K562 (cell line): ENCODE data around the gene SORCS2. TPM values are rescaled to one million over a fixed set of nuclear protein-coding genes. Genes with fewer than 3 reads are reported as not detected.

Experiments
- ATAC-seq: fragments of 200-7000 bp; cut with Tn5 transposase; 3 replicates; pipeline ENCODE4 v1.9.1; 2020; ENCODE audit warnings: moderate library complexity
- BruUV-seq: library from RNA; stranded (reverse); fragments of 400-500 nt; replicated peaks from 2 replicates; lab custom pipeline; 2021; lab: Mats Ljungman, UMichigan
- CTCF ChIA-PET: fragments of 300-600 bp; formaldehyde crosslinking; extraction: SDS; loops from one replicate; lab custom pipeline; 2021; ENCODE audit warnings: low intra/inter-chr PET ratio; lab: Yijun Ruan, JAX
- POLR2A ChIA-PET: fragments of 300-600, 350-650 bp; sonication (Branson Sonifier 250); formaldehyde crosslinking; extraction: SDS; loops from one replicate; lab custom pipeline; 2021; ENCODE audit warnings: antibody characterized with exemption, inconsistent platforms; lab: Yijun Ruan, JAX
- DNase-seq, 4 experiments: peaks; one replicate each; pipeline versions ENCODE4 v3.0.0 to v3.0.0-alpha.2; 2011 to 2018; ENCODE audit warnings: low spot score in 3 of 4, mixed read lengths in 3 of 4; ENCODE audit errors: extremely low read depth in 1 of 4
- FAIRE-seq: peaks from 2 replicates; lab custom pipeline; 2011; peaks lifted over from hg19 to GRCh38; lab: Jason Lieb, UNC
- H2AFZ ChIP-seq: 2 replicates; pipeline ENCODE4 v1.6.0; 2011; ENCODE audit warnings: low read depth, low read length, control low read depth, inconsistent platforms
- H3K27ac ChIP-seq: fragments of 200-600 bp; 3 replicates; pipeline ENCODE4 v1.8.0; 2011; ENCODE audit warnings: low read depth, mild to moderate bottlenecking, control low read depth, inconsistent platforms, low read length, moderate library complexity, mixed read lengths; ENCODE audit errors: extremely low read depth
- H3K27me3 ChIP-seq, 2 experiments: fragments of 300-600 bp in 1 of 2; 2 replicates in 1 of 2; 3 replicates in 1 of 2; pipeline versions ENCODE4 v1.6.0 to v1.8.0; 2011; ENCODE audit warnings: inconsistent platforms in 2 of 2, low read length in 2 of 2, mild to moderate bottlenecking in 1 of 2, mixed read lengths in 1 of 2, moderate library complexity in 1 of 2; ENCODE audit not compliant: control insufficient read depth in 2 of 2, insufficient read depth in 2 of 2
- H3K36me3 ChIP-seq: fragments of 300-600 bp; 3 replicates; pipeline ENCODE4 v1.8.0; 2011; ENCODE audit warnings: mild to moderate bottlenecking, low read length, inconsistent platforms; ENCODE audit not compliant: control insufficient read depth, insufficient read depth
- H3K4me1 ChIP-seq, 2 experiments: fragments of 200-600 bp in 1 of 2; replicated peaks in 1 of 2; 2 replicates in 1 of 2; 3 replicates in 1 of 2; pipeline versions ENCODE4 v1.5.1 to v1.8.0; 2011; ENCODE audit warnings: inconsistent platforms in 2 of 2, low read length in 2 of 2, mild to moderate bottlenecking in 1 of 2, mixed read lengths in 1 of 2, moderate library complexity in 1 of 2; ENCODE audit not compliant: control insufficient read depth in 2 of 2, insufficient read depth in 2 of 2
- H3K4me2 ChIP-seq: 2 replicates; pipeline ENCODE4 v1.6.1; 2011; ENCODE audit warnings: low read length, control low read depth, inconsistent platforms, mixed read lengths; ENCODE audit not compliant: insufficient read depth
- H3K4me3 ChIP-seq: fragments of 200-600 bp; sonication (generic), shearing (Covaris generic); 2 replicates; pipeline ENCODE4 v1.5.1; 2016; ENCODE audit warnings: control low read depth, inconsistent platforms
- H3K79me2 ChIP-seq: fragments of 200-600 bp; 3 replicates; pipeline ENCODE4 v1.8.0; 2011; ENCODE audit warnings: low read length, inconsistent platforms; ENCODE audit not compliant: control insufficient read depth, insufficient read depth
- H3K9ac ChIP-seq, 2 experiments: 2 replicates each; pipeline versions ENCODE4 v1.6.0 to v1.6.1; 2011; ENCODE audit warnings: low read depth in 2 of 2, low read length in 2 of 2, control low read depth in 1 of 2, inconsistent platforms in 1 of 2, mild to moderate bottlenecking in 1 of 2, mixed read lengths in 1 of 2; ENCODE audit not compliant: insufficient read depth in 1 of 2
- H3K9me1 ChIP-seq: one replicate; pipeline ENCODE4 v1.6.0; 2011; ENCODE audit warnings: inconsistent platforms, mild to moderate bottlenecking, low read length, moderate library complexity; ENCODE audit not compliant: control insufficient read depth, insufficient read depth
- H3K9me3 ChIP-seq: replicated peaks from 2 replicates; pipeline ENCODE4 v1.5.1; 2011; ENCODE audit warnings: low read depth, low read length, inconsistent platforms; ENCODE audit not compliant: control insufficient read depth, insufficient read depth
- H4K20me1 ChIP-seq: replicated peaks from 2 replicates; pipeline ENCODE4 v1.6.1; 2011; ENCODE audit warnings: low read length, inconsistent platforms, mixed read lengths; ENCODE audit not compliant: control insufficient read depth, insufficient read depth
- CBFA2T3 ChIP-seq: fragments of 450-650 bp; IDR thresholded peaks from 2 replicates; pipeline ENCODE4 v1.6.1; 2017
- FOXJ3 ChIP-seq: sonication (generic); formaldehyde crosslinking; IDR thresholded peaks from 2 replicates; pipeline ENCODE4 v1.4.0; 2020; ENCODE audit warnings: mild to moderate bottlenecking, missing genetic modification reagents
- FOXM1 ChIP-seq, 2 experiments: fragments of 450-650 bp in 1 of 2; sonication (generic) in 1 of 2; formaldehyde crosslinking in 1 of 2; IDR thresholded peaks; 2 replicates each; pipeline versions ENCODE4 v1.6.1 to v1.9.0; 2017 to 2022; ENCODE audit warnings: low read depth in 2 of 2, mild to moderate bottlenecking in 2 of 2, missing genetic modification reagents in 1 of 2, moderate library complexity in 1 of 2
- FOXP1 ChIP-seq: sonication (generic); formaldehyde crosslinking; IDR thresholded peaks from 2 replicates; pipeline ENCODE4 v1.8.0; 2022; ENCODE audit warnings: mild to moderate bottlenecking, missing genetic modification reagents
- HMG20B ChIP-seq: fragments of 250-450 bp; sonication (Bioruptor Pico); IDR thresholded peaks from 2 replicates; pipeline ENCODE4 v1.5.0; 2021; ENCODE audit warnings: mild to moderate bottlenecking
- HNRNPK ChIP-seq: fragments of 200-400 bp; formaldehyde crosslinking; IDR thresholded peaks from one replicate; pipeline ENCODE4 v1.6.1; 2018; ENCODE audit warnings: mild to moderate bottlenecking, low read depth, low read length; ENCODE audit not compliant: poor library complexity, severe bottlenecking
- KDM1A ChIP-seq, 2 experiments: fragments of 450-650 bp; IDR thresholded peaks; 2 replicates each; pipeline ENCODE4 v1.6.1; 2016; ENCODE audit warnings: mild to moderate bottlenecking in 2 of 2
- MIER1 ChIP-seq: fragments of 450-650 bp; IDR thresholded peaks from 2 replicates; pipeline ENCODE4 v1.6.1; 2016; ENCODE audit warnings: antibody characterized with exemption, mild to moderate bottlenecking, low read depth
- MTA2 ChIP-seq: fragments of 450-650 bp; IDR thresholded peaks from 2 replicates; pipeline ENCODE4 v1.6.1; 2016; ENCODE audit warnings: low read depth
- RBM22 ChIP-seq: fragments of 200-400 bp; formaldehyde crosslinking; IDR thresholded peaks from 2 replicates; pipeline ENCODE4 v1.6.1; 2018; ENCODE audit warnings: low read length, low read depth; ENCODE audit not compliant: poor library complexity, severe bottlenecking
- STAG1 ChIP-seq: sonication (generic); formaldehyde crosslinking; IDR thresholded peaks from 2 replicates; pipeline ENCODE4 v1.5.0; 2020; ENCODE audit warnings: missing genetic modification reagents, borderline replicate concordance
- ZC3H11A ChIP-seq: IDR thresholded peaks from 2 replicates; pipeline ENCODE4 v1.6.1; 2012; ENCODE audit warnings: low read depth, low read length, improper control_type of control experiment
- ZNF224 ChIP-seq: sonication (generic); formaldehyde crosslinking; IDR thresholded peaks from 2 replicates; pipeline ENCODE4 v1.8.0; 2022; ENCODE audit warnings: mild to moderate bottlenecking, missing genetic modification reagents
- ZNF354B ChIP-seq: fragments of 250-450 bp; sonication (Bioruptor Pico); IDR thresholded peaks from 2 replicates; pipeline ENCODE4 v1.4.0; 2020
- ZNF644 ChIP-seq: fragments of 200-800 bp; sonication (Bioruptor generic); IDR thresholded peaks from 2 replicates; pipeline ENCODE4 v1.6.1; 2016; ENCODE audit warnings: low read depth, missing genetic modification characterization, missing compliant biosample characterization
- ZNF79 ChIP-seq: fragments of 250-450 bp; sonication (Bioruptor Pico); IDR thresholded peaks from 2 replicates; pipeline ENCODE4 v1.4.0; 2020; ENCODE audit warnings: low read depth, mild to moderate bottlenecking, moderate library complexity
- WGBS: fragments of 100-300 bp; shearing (Covaris generic); methylation state at CpG from one replicate; pipeline ENCODE4 v1.1.6; 2016; ENCODE audit warnings: low coverage, mixed read lengths; ENCODE audit not compliant: insufficient coverage; ENCODE audit errors: missing lambda C conversion rate; 5-methylcytosine and 5-hydroxymethylcytosine counted together
- in situ Hi-C: fragments of 300-500 bp; cut with MboI; formaldehyde crosslinking; loops from 4 replicates; pipeline ENCODE4 v1.15.0; 2018; ENCODE audit warnings: inconsistent platforms, mixed read lengths
- intact Hi-C: fragments of 100-400 bp; cut with micrococcal nuclease; formaldehyde crosslinking; loops from 2 replicates; pipeline ENCODE4 v1.14.2; 2022
- polyA plus RNA-seq, 8 experiments: library from polyadenylated mRNA; depleted of rRNA in 4 of 8; stranded (reverse) in 5 of 8; unstranded in 3 of 8; fragments of >200 nt; fragmentation: Nextera tagmentation in 2 of 8; fragmentation: Illumina TruSeq in 1 of 8; extraction: Ambion mirVana in 2 of 8; extraction: Trizol in 1 of 8; gene quantifications; 2 replicates each; pipeline versions ENCODE4 v1.2.1 to v1.2.3, GENCODE V29; 2011 to 2014; ENCODE audit warnings: inconsistent platforms in 1 of 8, missing spikeins in 1 of 8
- total RNA-seq, 7 experiments: library from RNA; depleted of rRNA in 6 of 7; stranded (reverse); fragments of >200 nt in 6 of 7; fragmentation: Illumina TruSeq in 2 of 7; extraction: Trizol in 2 of 7; gene quantifications; 2 replicates each; pipeline versions ENCODE4 v1.2.1 to v1.2.3, GENCODE V29; 2011 to 2021; ENCODE audit warnings: low replicate concordance in 1 of 7
- TF ChIP-seq, protein P1 (sequence below): fragments of 250-450 bp; sonication (Bioruptor Pico); IDR thresholded peaks from 2 replicates; pipeline ENCODE4 v1.8.0; 2022; ENCODE audit warnings: moderate library complexity, mild to moderate bottlenecking, inconsistent platforms
- TF ChIP-seq, protein P2 (sequence below): sonication (generic); formaldehyde crosslinking; IDR thresholded peaks from 2 replicates; pipeline ENCODE4 v1.8.1; 2023; ENCODE audit warnings: mild to moderate bottlenecking, missing genetic modification reagents
- TF ChIP-seq, protein P3 (sequence below), 2 experiments: IDR thresholded peaks; 2 replicates each; pipeline ENCODE4 v1.6.1; 2012; ENCODE audit warnings: improper control_type of control experiment in 2 of 2, low read depth in 2 of 2, low read length in 2 of 2, borderline replicate concordance in 1 of 2

Gene SORCS2
- total and polyA plus RNA-seq, 9 of the 15 experiments (the other 6 are each of a cell fraction or from before 2014, with no cell fraction given): not detected

DNA sequence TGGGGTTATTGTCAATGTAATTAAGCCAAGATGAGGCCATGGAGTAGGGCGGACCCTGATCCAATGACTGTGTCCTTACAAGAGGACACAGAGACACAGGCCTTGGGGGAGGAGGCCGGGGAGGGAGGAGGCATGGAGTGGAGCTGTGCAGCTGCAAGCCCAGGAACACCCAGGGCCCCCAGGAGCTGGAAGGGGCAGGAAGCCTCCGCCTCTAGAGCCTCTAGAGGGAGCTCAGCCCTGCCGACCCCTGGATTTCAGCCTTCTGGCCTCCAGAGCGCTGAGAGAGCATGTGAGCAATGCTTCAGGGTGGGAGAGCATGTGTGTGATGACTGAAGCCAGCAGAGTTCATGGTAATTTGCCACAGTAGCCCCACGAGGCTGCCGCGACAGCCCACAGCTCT lies 512.7 kb downstream of the SORCS2 start (continued):
- no peak for TF ChIP-seq STAG1 (CRISPR knock-in tag)
- TF ChIP-seq, protein P1, sequence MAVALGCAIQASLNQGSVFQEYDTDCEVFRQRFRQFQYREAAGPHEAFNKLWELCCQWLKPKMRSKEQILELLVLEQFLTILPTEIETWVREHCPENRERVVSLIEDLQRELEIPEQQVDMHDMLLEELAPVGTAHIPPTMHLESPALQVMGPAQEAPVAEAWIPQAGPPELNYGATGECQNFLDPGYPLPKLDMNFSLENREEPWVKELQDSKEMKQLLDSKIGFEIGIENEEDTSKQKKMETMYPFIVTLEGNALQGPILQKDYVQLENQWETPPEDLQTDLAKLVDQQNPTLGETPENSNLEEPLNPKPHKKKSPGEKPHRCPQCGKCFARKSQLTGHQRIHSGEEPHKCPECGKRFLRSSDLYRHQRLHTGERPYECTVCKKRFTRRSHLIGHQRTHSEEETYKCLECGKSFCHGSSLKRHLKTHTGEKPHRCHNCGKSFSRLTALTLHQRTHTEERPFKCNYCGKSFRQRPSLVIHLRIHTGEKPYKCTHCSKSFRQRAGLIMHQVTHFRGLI (CRISPR knock-in tag): no peak
- TF ChIP-seq FOXP1: no peak
- TF ChIP-seq MIER1: no peak
- no peak for TF ChIP-seq KDM1A (IDR thresholded peaks at IDR 0.05)
- TF ChIP-seq, protein P2, sequence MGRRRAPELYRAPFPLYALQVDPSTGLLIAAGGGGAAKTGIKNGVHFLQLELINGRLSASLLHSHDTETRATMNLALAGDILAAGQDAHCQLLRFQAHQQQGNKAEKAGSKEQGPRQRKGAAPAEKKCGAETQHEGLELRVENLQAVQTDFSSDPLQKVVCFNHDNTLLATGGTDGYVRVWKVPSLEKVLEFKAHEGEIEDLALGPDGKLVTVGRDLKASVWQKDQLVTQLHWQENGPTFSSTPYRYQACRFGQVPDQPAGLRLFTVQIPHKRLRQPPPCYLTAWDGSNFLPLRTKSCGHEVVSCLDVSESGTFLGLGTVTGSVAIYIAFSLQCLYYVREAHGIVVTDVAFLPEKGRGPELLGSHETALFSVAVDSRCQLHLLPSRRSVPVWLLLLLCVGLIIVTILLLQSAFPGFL (CRISPR knock-in tag): no peak
- TF ChIP-seq MTA2: no peak
- no peak for TF ChIP-seq HNRNPK

DNA sequence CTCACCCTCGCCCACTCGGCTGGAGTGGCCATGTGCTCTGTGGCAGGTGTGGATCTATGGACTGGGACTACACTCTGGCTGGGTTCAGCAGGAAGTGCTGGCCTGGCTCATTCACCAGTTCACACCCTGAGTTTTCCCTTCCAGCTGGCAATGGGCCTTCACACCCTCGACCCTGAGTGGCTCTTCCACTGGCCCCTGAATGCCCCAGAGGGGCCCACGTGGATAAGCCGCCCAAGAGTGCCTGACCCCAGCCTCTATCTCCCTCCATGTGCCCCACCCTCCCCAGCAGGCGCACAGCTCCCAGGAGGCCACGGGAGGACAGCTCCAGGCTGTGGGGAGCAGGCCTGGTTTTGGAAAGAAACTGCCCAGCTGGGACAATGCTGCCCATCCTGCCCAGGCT lies 513.3 kb downstream of the SORCS2 start:
- Histone ChIP-seq H3K9ac (no peak overlapping the region; a peak in 1 of 4 replicates), H3K9me1 (no peaks in the 10 kb centered on the region), H3K4me2 (no peak overlapping the region), H2AFZ (no peak overlapping the region), H4K20me1 (peaks cover 3% of the 10 kb centered on the region; the same call in 1 of the 2 replicates), H3K9me3 (no peaks in the 10 kb centered on the region), H3K27ac (no peak overlapping the region), H3K27me3 (peaks cover 0 to 51% of the 10 kb centered on the region in 2 experiments; a peak in 3 of 5 replicates), H3K79me2 (no peaks in the 10 kb centered on the region), H3K4me3 (no peak overlapping the region), H3K36me3 (no peaks in the 10 kb centered on the region), H3K4me1 (no peaks in the 10 kb centered on the region)
- DNase-seq: no peak
- intact Hi-C loops (no loop called here), in situ Hi-C loops (no loop called here)
- POLR2A ChIA-PET: interaction anchor here (0.9 to 1.2 kb wide), 2 partner anchors 13 to 18 kb away, joined by 3 to 5 read pairs; no protein-coding TSS in a partner anchor
- CTCF ChIA-PET: no interaction called here
- no TSS peak for BruUV-seq
- FAIRE-seq: no peak
- no peak for ATAC-seq
- 2% methylated on average over 7 of the region's 7 CpGs for WGBS
- no peak for TF ChIP-seq ZNF644
- TF ChIP-seq CBFA2T3: no peak
- no peak for TF ChIP-seq ZNF354B (CRISPR knock-in tag)
- TF ChIP-seq HMG20B: no peak
- TF ChIP-seq ZC3H11A: no peak
- TF ChIP-seq FOXM1 (IDR thresholded peaks at IDR 0.05; ENCODE audit: low read depth): no peak
- TF ChIP-seq FOXM1 (CRISPR knock-in tag; IDR thresholded peaks at IDR 0.05; ENCODE audit: low read depth): no peak
- TF ChIP-seq ZNF224 (CRISPR knock-in tag): no peak
- TF ChIP-seq, protein P3, sequence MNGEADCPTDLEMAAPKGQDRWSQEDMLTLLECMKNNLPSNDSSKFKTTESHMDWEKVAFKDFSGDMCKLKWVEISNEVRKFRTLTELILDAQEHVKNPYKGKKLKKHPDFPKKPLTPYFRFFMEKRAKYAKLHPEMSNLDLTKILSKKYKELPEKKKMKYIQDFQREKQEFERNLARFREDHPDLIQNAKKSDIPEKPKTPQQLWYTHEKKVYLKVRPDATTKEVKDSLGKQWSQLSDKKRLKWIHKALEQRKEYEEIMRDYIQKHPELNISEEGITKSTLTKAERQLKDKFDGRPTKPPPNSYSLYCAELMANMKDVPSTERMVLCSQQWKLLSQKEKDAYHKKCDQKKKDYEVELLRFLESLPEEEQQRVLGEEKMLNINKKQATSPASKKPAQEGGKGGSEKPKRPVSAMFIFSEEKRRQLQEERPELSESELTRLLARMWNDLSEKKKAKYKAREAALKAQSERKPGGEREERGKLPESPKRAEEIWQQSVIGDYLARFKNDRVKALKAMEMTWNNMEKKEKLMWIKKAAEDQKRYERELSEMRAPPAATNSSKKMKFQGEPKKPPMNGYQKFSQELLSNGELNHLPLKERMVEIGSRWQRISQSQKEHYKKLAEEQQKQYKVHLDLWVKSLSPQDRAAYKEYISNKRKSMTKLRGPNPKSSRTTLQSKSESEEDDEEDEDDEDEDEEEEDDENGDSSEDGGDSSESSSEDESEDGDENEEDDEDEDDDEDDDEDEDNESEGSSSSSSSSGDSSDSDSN (IDR thresholded peaks at IDR 0.05; ENCODE audit: borderline replicate concordance in 1 of 2, low read depth in 2 of 2, low read length in 2 of 2): no peak
- TF ChIP-seq RBM22: no peak
- no peak for TF ChIP-seq FOXJ3 (CRISPR knock-in tag)
- no peak for TF ChIP-seq ZNF79
